ENCODE data around the gene ANAPC5.

DNA sequence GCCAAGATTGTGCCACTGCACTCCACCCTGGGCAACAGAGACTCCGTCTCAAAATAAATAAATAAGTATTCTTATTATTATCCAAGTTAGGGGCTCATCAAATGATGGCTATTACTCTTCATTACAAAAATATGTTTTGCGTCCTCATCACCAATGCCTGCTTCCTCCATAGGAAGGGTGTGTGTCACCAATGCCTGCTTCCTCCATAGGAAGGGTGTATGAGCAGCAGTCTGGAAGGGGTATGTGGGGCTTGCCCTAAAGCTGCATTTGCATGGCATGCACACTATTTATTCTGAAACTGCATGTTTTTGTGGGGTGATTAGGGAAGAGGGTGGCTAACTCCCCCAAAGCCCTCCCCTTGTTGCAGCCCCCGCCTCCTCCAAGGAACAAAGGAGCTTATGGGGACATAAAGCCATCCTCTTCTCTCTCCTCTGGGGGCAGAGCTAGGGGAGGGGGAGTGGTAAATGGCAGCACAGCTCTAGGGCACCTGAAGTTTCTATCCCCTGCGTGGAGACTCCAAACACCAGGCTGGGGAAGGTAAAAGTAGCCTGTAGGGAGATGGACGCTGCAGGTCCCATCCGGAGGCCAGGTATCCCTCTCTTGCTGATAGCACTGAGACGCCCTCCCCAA, 57.0 kb downstream of the ANAPC5 start:
- TF ChIP-seq POLR2A (IDR thresholded peaks at IDR 0.05; ENCODE audit: low read depth, low read length) (no peak), POLR2AphosphoS5 (IDR thresholded peaks at IDR 0.05; ENCODE audit: low read depth, low read length) (no peak), SPI1 (IDR thresholded peaks at IDR 0.05; ENCODE audit: low read depth, low read length) (no peak), TAF1 (IDR thresholded peaks at IDR 0.05; ENCODE audit: low read depth, low read length) (no peak)

All from GM12891 (cell line).